ENCODE measurements around the gene GJA4.

- TF ChIP-seq CTCF (IDR thresholded peaks at IDR 0.05 in 4 of 5, conservative IDR thresholded peaks at IDR 0.05 in 1 of 5): no peak
- no peak for TF ChIP-seq POLR2A (IDR thresholded peaks at IDR 0.05)
Measured at GRCh38 chr1:34759503-34760357, 33.1 kb upstream of the GJA4 start, which contains the start of gene GJB4.

Measured in gastrocnemius medialis (tissue), 4 donors.